Neuronal stem cell (in vitro differentiated cells): Measurements from ENCODE around the gene AP3D1.

Experiments
- DNase-seq: peaks from one replicate; pipeline ENCODE4 v3.0.0-alpha.2; 2013; ENCODE audit warnings: low spot score
- H2AFZ ChIP-seq: one replicate; pipeline ENCODE4 v1.6.1; 2013; ENCODE audit warnings: mild to moderate bottlenecking, low read length, inconsistent platforms
- H2AK5ac ChIP-seq: 2 replicates; pipeline ENCODE4 v1.6.1; 2013; ENCODE audit warnings: low read depth, mild to moderate bottlenecking, inconsistent platforms, low read length, moderate library complexity, mixed read lengths
- H2BK120ac ChIP-seq: 2 replicates; pipeline ENCODE4 v1.6.1; 2013; ENCODE audit warnings: low read depth, mild to moderate bottlenecking, inconsistent platforms, low read length, moderate library complexity, mixed read lengths
- H2BK12ac ChIP-seq: one replicate; pipeline ENCODE4 v1.6.1; 2013; ENCODE audit warnings: low read length, inconsistent platforms
- H2BK15ac ChIP-seq: 2 replicates; pipeline ENCODE4 v1.6.1; 2013; ENCODE audit warnings: mild to moderate bottlenecking, low read length, inconsistent platforms, mixed read lengths
- H2BK5ac ChIP-seq: one replicate; pipeline ENCODE4 v1.6.1; 2013; ENCODE audit warnings: inconsistent platforms, mild to moderate bottlenecking, low read length, moderate library complexity
- H3K14ac ChIP-seq: one replicate; pipeline ENCODE4 v1.6.1; 2013; ENCODE audit warnings: low read length, inconsistent platforms
- H3K18ac ChIP-seq: 2 replicates; pipeline ENCODE4 v1.6.1; 2013; ENCODE audit warnings: low read length, inconsistent platforms
- H3K23ac ChIP-seq: 2 replicates; pipeline ENCODE4 v1.6.1; 2013; ENCODE audit warnings: low read depth, mild to moderate bottlenecking, mixed read lengths, low read length, inconsistent platforms; ENCODE audit not compliant: poor library complexity
- H3K27ac ChIP-seq: replicated peaks from 3 replicates; pipeline ENCODE4 v1.5.1; 2013; ENCODE audit warnings: low read length, inconsistent platforms
- H3K27me3 ChIP-seq, 3 experiments: 2 replicates each; pipeline ENCODE4 v1.6.1; 2013; ENCODE audit warnings: low read length in 3 of 3, mild to moderate bottlenecking in 2 of 3, inconsistent platforms in 1 of 3, low read depth in 1 of 3, mixed read lengths in 1 of 3, moderate library complexity in 1 of 3; ENCODE audit not compliant: control insufficient read depth in 3 of 3, insufficient read depth in 3 of 3
- H3K36me3 ChIP-seq, 2 donors: replicated peaks in 1 of 2; 2 replicates each; pipeline ENCODE4 v1.6.1; 2013; ENCODE audit warnings: low read length in 2 of 2; ENCODE audit not compliant: control insufficient read depth in 2 of 2, insufficient read depth in 2 of 2
- H3K4ac ChIP-seq: 2 replicates; pipeline ENCODE4 v1.6.1; 2013; ENCODE audit warnings: inconsistent platforms, mild to moderate bottlenecking, low read length, moderate library complexity
- H3K4me1 ChIP-seq, 2 donors: 1 replicate in 1 of 2; 2 replicates in 1 of 2; pipeline ENCODE4 v1.6.1; 2013; ENCODE audit warnings: low read length in 2 of 2, low read depth in 1 of 2; ENCODE audit not compliant: control insufficient read depth in 2 of 2, insufficient read depth in 1 of 2
- H3K4me2 ChIP-seq: one replicate; pipeline ENCODE4 v1.6.1; 2013; ENCODE audit warnings: mild to moderate bottlenecking, low read length, inconsistent platforms; ENCODE audit not compliant: insufficient read depth, poor library complexity, severe bottlenecking
- H3K4me3 ChIP-seq, 2 donors: 2 replicates each; pipeline ENCODE4 v1.5.1; 2013; ENCODE audit warnings: low read length in 2 of 2, mild to moderate bottlenecking in 2 of 2, inconsistent platforms in 1 of 2, moderate library complexity in 1 of 2
- H3K79me1 ChIP-seq: one replicate; pipeline ENCODE4 v1.6.1; 2013; ENCODE audit warnings: low read depth, mild to moderate bottlenecking, inconsistent platforms, low read length, moderate library complexity
- H3K9ac ChIP-seq: one replicate; pipeline ENCODE4 v1.6.1; 2013; ENCODE audit warnings: mild to moderate bottlenecking, low read depth, low read length, inconsistent platforms; ENCODE audit not compliant: poor library complexity
- H3K9me3 ChIP-seq, 2 donors: replicated peaks in 1 of 2; 2 replicates each; pipeline versions ENCODE3 to v1.6.1; 2013; ENCODE audit warnings: low read length in 2 of 2, mild to moderate bottlenecking in 2 of 2, inconsistent platforms in 1 of 2, low read depth in 1 of 2, mixed read lengths in 1 of 2, moderate library complexity in 1 of 2; ENCODE audit not compliant: control insufficient read depth in 2 of 2, insufficient read depth in 1 of 2
- H4K8ac ChIP-seq: one replicate; pipeline ENCODE4 v1.6.1; 2013; ENCODE audit warnings: low read depth, mild to moderate bottlenecking, inconsistent platforms, low read length, moderate library complexity
- H4K91ac ChIP-seq: one replicate; pipeline ENCODE4 v1.6.1; 2013; ENCODE audit warnings: low read length, low read depth, mild to moderate bottlenecking, inconsistent platforms; ENCODE audit not compliant: poor library complexity
- WGBS, 2 donors: extraction: QIAGEN DNeasy Blood & Tissue Kit; methylation state at CpG; one replicate each; pipeline ENCODE4 v1.1.7; 2013; ENCODE audit warnings: missing lambda C conversion rate in 2 of 2, mixed read lengths in 1 of 2; ENCODE audit not compliant: insufficient read length in 2 of 2, insufficient replicate concordance in 1 of 2; ENCODE audit errors: extremely low coverage in 2 of 2; 5-methylcytosine and 5-hydroxymethylcytosine counted together

Gene AP3D1

DNA sequence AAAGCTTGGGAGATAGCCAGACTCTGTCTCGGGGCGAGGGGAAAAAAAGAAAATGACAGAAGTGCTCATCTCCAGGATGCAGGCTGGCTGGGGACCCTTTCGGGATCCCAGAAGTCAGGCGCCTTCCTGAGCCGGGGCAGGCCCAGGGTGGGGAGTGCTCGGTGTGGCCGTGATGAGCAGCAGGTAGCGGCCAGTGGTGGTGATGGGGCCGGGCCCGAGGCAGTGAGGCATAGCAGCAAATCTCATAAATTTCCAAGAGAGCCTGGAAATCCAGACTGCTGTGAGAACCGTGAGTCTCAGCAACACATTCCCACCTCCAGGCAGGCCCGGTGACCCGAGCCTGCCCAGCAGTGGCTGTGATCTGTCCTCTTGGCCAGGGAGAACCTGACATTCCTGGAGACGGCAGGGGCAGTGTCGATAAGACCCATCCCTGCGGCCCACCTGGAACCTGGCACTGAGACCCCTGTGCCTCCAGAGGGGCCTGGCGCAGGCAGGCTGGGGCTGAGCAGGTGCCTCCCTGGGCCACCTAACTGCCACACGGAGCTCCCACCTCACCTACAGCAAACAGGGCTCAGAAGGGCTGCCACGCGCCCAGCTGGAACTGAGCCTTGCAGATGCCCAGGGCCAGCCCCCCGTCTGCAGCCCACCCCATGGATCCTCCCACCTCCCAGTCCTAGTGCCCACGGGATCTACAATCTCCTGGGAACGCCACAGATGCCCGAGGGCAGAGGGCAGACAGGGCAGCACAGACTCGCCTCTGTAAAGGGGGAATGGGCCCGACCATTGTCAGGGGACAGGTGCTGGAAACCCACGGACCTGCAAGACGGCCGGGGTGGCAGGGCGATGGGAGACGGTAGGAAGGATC lies 31.2 kb downstream of the AP3D1 start:
- Histone ChIP-seq H4K91ac (peak overlapping the region; percentile 53), H3K23ac (no peak overlapping the region), H2BK120ac (no peak overlapping the region), H3K27me3 (no peaks in the 10 kb centered on the region), H4K8ac (no peak overlapping the region), H3K4me3 (no peak overlapping the region), H2BK5ac (no peak overlapping the region), H3K4me1 (no peaks in the 10 kb centered on the region), H3K27ac (no peak overlapping the region), H3K14ac (no peak overlapping the region), H3K9me3 (no peaks in the 10 kb centered on the region), H2AK5ac (no peak overlapping the region), H3K4me2 (no peak overlapping the region), H3K18ac (no peak overlapping the region), H3K36me3 (peaks cover 77 to 97% of the 10 kb centered on the region in 2 donors), H3K79me1 (peaks cover 14% of the 10 kb centered on the region), H2BK15ac (no peak overlapping the region), H2BK12ac (no peak overlapping the region), H2AFZ (no peak overlapping the region), H3K4ac (no peak overlapping the region), H3K9ac (no peak overlapping the region)
- no peak for DNase-seq
- whole genome bisulfite sequencing, 2 donors: no CpG with 5 or more reads among the region's 31 CpGs

DNA sequence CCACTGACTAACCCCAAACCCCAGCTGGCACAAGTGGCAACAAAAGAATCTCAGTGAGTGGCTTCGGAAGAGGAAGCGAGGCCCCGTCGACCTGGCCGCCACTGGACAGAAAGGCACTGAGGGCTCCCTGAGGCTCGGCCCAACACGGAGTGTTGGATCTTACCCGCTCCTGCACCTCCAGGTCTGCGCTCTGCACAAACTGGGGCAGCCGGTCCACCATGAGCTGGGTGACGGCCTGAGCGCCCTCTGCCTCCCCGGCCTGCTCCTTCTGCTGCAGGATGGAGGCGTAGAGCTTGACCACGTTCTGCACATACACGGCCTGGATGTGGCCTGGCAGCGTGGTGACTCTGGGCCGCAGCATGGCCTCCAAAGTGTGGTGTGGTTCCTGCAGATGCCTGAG lies 32.9 kb downstream of the AP3D1 start:
- no peaks in the 10 kb centered on the region for H3K9me3 ChIP-seq
- H3K14ac ChIP-seq: no peak overlapping the region
- H3K4me2 ChIP-seq: no peak overlapping the region
- no peak overlapping the region for H2BK5ac ChIP-seq
- H3K9ac ChIP-seq: peak overlapping the region; percentile 63
- H2BK15ac ChIP-seq: no peak overlapping the region
- no peak overlapping the region for H3K27ac ChIP-seq
- H3K4ac ChIP-seq: no peak overlapping the region
- H3K4me1 ChIP-seq: no peaks in the 10 kb centered on the region
- DNase-seq: no peak
- H3K23ac ChIP-seq: peak overlapping the region; percentile 85
- no peak overlapping the region for H2AFZ ChIP-seq
- H3K79me1 ChIP-seq: peaks cover 14% of the 10 kb centered on the region
- no peak overlapping the region for H2AK5ac ChIP-seq
- H4K91ac ChIP-seq: no peak overlapping the region
- peaks cover 86 to 97% of the 10 kb centered on the region in 2 donors for H3K36me3 ChIP-seq
- no peak overlapping the region for H2BK12ac ChIP-seq
- no peaks in the 10 kb centered on the region for H3K27me3 ChIP-seq
- no peak overlapping the region for H3K18ac ChIP-seq
- WGBS, 2 donors: no CpG with 5 or more reads among the region's 18 CpGs
- H3K4me3 ChIP-seq: no peak overlapping the region
- no peak overlapping the region for H2BK120ac ChIP-seq
- H4K8ac ChIP-seq: no peak overlapping the region

DNA sequence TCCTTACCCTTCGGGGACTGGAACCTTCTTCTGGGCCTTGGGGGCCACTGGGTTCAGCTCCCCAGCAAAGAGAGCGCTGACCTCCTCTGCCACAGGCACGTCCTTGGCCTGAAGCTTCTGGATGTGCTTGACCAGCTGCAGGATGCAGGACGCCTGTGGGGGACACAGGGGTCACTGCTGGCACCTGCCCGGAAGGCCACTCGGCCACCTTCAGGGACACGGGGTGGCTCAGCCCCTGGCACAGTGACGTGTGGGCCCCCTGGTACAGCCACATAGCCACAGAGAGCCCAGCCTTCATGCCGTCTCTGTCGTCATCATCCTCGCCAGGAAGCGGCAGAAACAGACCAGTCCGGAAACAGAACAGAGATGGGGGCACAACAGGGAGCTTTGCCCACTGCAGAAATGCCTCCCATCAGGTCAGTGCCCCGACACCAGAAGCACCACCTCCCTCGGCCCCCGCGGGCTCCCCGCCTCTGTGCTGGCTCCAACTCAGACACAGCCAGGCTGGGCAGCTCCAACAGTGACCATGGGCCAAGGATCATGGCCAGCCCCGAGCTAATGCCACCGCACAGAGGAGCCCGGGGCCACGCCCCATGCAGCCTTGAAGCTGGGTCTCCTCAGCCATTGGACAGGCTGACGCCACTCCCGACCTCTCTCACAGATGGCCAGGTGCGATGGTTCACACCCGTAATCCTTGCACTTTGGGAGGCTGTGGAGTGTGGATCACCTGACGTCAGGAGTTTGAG lies 34.0 kb downstream of the AP3D1 start:
- H2AFZ ChIP-seq: no peak overlapping the region
- no peak overlapping the region for H2BK15ac ChIP-seq
- peak overlapping the region; percentile 66 for H2BK5ac ChIP-seq
- no peak overlapping the region for H3K4me3 ChIP-seq
- H3K23ac ChIP-seq: peak overlapping the region; percentile 73
- no peak overlapping the region for H2BK12ac ChIP-seq
- no peak overlapping the region for H4K8ac ChIP-seq
- H3K36me3 ChIP-seq: peaks cover 83 to 97% of the 10 kb centered on the region in 2 donors
- WGBS, 2 donors: no CpG with 5 or more reads among the region's 27 CpGs
- no peak overlapping the region for H3K9ac ChIP-seq
- H3K27ac ChIP-seq: no peak overlapping the region
- no peak overlapping the region for H3K4me2 ChIP-seq
- H3K4ac ChIP-seq: no peak overlapping the region
- H3K79me1 ChIP-seq: peaks cover 13% of the 10 kb centered on the region
- no peak for DNase-seq
- no peak overlapping the region for H2BK120ac ChIP-seq
- H3K18ac ChIP-seq: no peak overlapping the region
- no peak overlapping the region for H2AK5ac ChIP-seq
- H4K91ac ChIP-seq: no peak overlapping the region
- no peaks in the 10 kb centered on the region for H3K4me1 ChIP-seq
- no peaks in the 10 kb centered on the region for H3K9me3 ChIP-seq
- H3K27me3 ChIP-seq: no peaks in the 10 kb centered on the region
- no peak overlapping the region for H3K14ac ChIP-seq

DNA sequence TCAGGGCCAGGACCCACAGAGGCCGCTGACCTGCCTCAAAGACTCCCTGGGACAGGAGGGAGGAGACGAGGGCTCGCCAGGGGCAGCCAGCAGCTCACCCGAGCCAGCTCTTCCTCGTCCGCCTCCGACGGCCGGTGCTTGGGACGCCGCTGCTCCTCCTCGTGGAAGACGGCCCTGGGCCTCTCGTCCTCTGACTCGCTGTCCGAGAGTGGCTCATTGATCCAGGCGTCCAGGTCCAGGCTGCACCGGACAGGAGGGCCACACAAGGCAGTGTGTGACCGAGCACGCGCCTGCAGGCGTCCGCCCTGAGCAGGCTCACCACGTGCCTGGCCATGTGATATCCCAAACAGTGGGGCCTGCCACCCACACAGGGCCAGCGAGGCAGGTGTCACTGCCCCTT lies 34.9 kb downstream of the AP3D1 start:
- Histone ChIP-seq H3K9ac (no peak overlapping the region), H3K27ac (no peak overlapping the region), H3K14ac (no peak overlapping the region), H3K79me1 (peaks cover 17% of the 10 kb centered on the region), H2BK15ac (no peak overlapping the region), H3K9me3 (no peaks in the 10 kb centered on the region), H3K18ac (no peak overlapping the region), H4K8ac (no peak overlapping the region), H2AFZ (no peak overlapping the region), H2BK5ac (peak overlapping the region; percentile 66), H3K36me3 (peaks cover 83 to 97% of the 10 kb centered on the region in 2 donors), H3K4me3 (no peak overlapping the region), H2BK120ac (no peak overlapping the region), H2AK5ac (no peak overlapping the region), H3K4me1 (no peaks in the 10 kb centered on the region), H3K23ac (peak overlapping the region; percentile 73), H3K4ac (no peak overlapping the region), H3K4me2 (no peak overlapping the region), H4K91ac (no peak overlapping the region), H3K27me3 (no peaks in the 10 kb centered on the region), H2BK12ac (peak overlapping the region; percentile 10)
- no CpG with 5 or more reads among the region's 25 CpGs for WGBS, 2 donors
- DNase-seq: no peak
